Spleen (tissue), 7 donors: Measurements from ENCODE around the gene ATRN.
A peak's percentile ranks its signal among the peaks of the same experiment; 100 is the strongest.

ENCODE experiments used
- POLR2A ChIP-seq, 3 donors: fragments of 450-650 bp; IDR thresholded peaks; one replicate each; pipeline ENCODE4 v1.5.1; 2017; ENCODE audit warnings: antibody characterized with exemption in 3 of 3, mild to moderate bottlenecking in 1 of 3
- POLR2AphosphoS5 ChIP-seq, 3 donors: sonication (generic); formaldehyde crosslinking; IDR thresholded peaks; one replicate each; pipeline ENCODE4 v1.5.1; 2017; ENCODE audit warnings: antibody characterized with exemption in 3 of 3
- TF ChIP-seq, protein P1 (sequence below), 11 experiments: fragments of 200-600 bp in 7 of 11; fragments of 450-650 bp in 4 of 11; sonication (generic) in 4 of 11; IDR thresholded peaks in 8 of 11; conservative IDR thresholded peaks in 3 of 11; 1 replicate in 7 of 11; 2 replicates in 4 of 11; pipeline versions ENCODE4 v1.4.0 to v1.8.0; 2016 to 2021; ENCODE audit warnings: antibody characterized with exemption in 11 of 11, inconsistent platforms in 4 of 11, mild to moderate bottlenecking in 1 of 11
- donor health status: DM: no; HTN: no; CAD: no; lungs with moderate emphysema.
- donor health status: DM: no; HTN: no; CAD: no.
- donor health status: DM: no; HTN: no; CAD: no.

- TF ChIP-seq, protein P1, sequence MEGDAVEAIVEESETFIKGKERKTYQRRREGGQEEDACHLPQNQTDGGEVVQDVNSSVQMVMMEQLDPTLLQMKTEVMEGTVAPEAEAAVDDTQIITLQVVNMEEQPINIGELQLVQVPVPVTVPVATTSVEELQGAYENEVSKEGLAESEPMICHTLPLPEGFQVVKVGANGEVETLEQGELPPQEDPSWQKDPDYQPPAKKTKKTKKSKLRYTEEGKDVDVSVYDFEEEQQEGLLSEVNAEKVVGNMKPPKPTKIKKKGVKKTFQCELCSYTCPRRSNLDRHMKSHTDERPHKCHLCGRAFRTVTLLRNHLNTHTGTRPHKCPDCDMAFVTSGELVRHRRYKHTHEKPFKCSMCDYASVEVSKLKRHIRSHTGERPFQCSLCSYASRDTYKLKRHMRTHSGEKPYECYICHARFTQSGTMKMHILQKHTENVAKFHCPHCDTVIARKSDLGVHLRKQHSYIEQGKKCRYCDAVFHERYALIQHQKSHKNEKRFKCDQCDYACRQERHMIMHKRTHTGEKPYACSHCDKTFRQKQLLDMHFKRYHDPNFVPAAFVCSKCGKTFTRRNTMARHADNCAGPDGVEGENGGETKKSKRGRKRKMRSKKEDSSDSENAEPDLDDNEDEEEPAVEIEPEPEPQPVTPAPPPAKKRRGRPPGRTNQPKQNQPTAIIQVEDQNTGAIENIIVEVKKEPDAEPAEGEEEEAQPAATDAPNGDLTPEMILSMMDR (IDR thresholded peaks at IDR 0.05 in 8 of 11, conservative IDR thresholded peaks at IDR 0.05 in 3 of 11), result peak in 3 of 11 experiments; percentile 6 to 12 (median 7)
- TF ChIP-seq POLR2A (IDR thresholded peaks at IDR 0.05), result peak in 2 of 3 donors; percentile 32 to 76
- TF ChIP-seq POLR2AphosphoS5 (IDR thresholded peaks at IDR 0.05), result peak; percentile 90 to 95 (median 90)
Measured at GRCh38 chr20:3470627-3471396, at the start of gene ATRN.
